GM10847 (cell line): ENCODE measurements around the gene NAA35.

ENCODE experiments used
- POLR2A ChIP-seq: IDR thresholded peaks from 2 replicates; pipeline ENCODE4 v1.6.1; 2011; ENCODE audit not compliant: insufficient read length; ENCODE audit errors: extremely low read depth

Gene NAA35

GRCh38 chr9:85941622-85941940, 635 bp downstream of the NAA35 start:
- TF ChIP-seq POLR2A: no peak

DNA sequence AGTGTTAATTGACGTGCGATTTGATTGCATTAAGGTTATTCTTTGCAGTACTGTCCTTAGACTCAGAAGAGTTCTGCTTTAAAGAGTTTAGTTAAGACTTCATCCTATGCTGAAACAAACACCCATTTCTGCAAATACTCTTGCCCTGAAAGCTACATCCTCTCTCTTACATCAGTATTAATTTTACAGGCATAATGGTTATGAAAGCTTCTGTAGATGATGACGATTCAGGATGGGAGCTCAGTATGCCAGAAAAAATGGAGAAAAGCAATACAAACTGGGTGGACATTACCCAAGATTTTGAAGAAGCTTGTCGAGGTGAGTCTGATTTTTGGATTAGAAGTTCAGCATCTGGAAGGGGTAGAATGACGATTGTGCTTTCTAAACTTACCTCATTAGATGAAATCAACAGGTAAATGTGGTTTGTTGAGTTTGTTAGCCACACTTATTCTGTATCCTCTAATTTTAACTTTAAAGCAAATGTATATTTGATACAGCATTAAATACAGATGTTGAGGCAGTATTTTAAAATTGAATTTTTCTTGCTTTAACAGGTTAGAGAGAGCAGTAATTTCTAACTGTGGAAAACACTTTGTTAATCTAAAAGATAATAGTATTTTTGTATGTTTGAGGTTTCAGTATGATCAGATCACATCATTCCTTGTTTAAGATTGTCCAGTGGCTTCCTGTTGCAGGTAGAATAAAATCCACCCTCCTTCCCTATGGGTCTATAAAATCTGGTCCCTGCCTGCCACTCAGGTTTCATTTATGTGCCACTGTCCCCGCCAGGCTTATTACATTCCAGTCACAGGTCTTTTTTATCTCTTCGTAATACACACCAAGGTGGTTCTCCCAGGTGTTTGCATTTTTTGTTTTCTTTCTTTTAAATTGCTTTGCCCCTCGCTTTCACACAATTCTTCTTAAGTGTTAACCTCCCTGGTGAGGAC, 1.3 kb downstream of the NAA35 start:
- TF ChIP-seq POLR2A: no peak

- no peak for TF ChIP-seq POLR2A
Observed at GRCh38 chr9:85942913-85943709, 2.2 kb downstream of the NAA35 start.

- no peak for TF ChIP-seq POLR2A
Observed at GRCh38 chr9:85943757-85944430, 2.9 kb downstream of the NAA35 start.

DNA sequence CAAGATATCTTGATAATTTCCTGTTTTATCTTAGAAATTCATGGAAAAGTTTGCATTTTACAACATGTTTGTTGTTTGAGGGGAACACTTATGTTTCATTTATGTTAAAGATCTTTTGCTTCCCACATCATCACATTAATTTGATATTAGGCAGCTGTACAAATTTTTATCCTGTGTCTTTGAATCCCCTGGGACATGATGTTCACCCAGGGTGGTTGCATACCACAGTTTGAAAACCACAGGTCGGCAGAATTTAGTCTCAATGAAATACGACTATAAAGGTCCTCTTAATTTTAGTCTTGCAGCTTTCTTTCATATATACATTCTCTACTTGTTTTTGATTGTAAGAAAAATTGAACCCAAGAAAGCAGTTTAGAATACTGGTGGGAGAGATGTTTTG, 3.7 kb downstream of the NAA35 start:
- TF ChIP-seq POLR2A: no peak

DNA sequence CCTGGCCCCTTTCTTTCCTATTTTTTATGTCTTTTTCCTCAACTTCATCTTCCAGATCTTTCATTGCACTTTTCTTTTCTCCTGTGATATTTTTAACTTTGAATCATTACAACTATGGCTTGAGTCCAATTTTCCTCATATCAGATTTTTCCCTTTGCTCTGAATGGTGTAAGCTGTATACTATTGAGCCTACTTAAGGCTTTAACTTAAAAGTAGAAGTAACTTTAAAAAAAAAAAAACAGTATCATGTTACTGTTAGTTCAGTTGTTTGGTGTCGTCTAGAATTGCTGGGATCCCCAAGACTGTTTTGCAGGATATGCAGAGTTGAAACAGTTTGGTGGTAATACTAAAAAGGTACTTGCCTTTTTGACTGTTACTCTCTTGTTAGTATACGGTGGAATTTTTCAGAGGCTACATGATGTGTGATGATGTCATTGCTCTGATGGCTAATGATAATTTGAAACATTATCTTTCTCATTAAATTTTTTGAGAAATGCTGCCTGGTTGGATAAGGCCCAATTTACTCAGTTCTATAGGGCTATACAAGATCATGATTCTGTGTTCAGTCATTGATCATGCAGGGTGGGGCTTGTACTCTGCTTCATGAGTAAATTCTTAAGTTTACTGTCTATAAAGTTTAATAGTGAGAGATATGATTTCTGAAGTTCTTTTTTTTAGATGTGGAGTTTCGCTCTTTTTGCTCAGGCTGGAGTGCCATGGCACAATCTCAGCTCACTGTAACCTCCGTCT, 8.8 kb downstream of the NAA35 start:
- TF ChIP-seq POLR2A: no peak

DNA sequence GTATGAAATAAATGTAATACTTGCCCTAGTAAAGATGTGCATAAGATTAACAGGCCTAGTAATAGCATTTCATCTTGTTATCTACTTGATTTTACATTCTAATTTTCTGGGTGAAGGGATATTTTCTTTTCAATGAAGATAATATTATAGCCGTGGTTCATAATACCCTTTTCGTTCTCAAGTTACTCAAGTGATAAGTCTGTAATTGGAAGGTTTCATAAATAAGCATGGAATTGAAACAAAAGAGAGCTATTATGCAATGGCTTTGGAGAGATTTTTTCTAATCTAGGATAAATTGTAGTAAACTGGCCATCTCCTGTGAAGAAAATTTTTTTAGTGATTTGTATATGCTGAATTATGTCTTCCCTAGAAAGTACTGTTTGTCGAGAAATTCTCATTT, 19.0 kb downstream of the NAA35 start:
- TF ChIP-seq POLR2A: no peak

DNA sequence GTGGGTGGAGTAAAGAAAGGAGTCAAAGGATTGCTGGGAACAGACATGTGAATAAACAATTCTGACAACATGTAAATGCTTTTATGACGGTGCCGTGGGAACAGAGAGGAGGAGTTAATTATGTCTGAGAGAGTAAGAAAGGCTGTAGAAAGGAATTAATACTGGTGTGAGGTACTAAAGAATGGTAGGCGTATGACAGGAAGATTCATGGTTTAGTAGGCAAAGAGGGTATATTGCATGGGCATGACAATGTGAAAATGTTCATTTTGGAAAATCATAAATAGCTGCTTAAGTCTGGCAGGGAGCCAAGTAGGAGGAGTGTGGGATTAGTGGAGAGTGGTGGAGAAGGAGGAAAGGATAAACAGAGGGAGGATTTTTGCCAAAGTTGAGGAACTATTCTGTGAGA, 19.7 kb downstream of the NAA35 start:
- no peak for TF ChIP-seq POLR2A

DNA sequence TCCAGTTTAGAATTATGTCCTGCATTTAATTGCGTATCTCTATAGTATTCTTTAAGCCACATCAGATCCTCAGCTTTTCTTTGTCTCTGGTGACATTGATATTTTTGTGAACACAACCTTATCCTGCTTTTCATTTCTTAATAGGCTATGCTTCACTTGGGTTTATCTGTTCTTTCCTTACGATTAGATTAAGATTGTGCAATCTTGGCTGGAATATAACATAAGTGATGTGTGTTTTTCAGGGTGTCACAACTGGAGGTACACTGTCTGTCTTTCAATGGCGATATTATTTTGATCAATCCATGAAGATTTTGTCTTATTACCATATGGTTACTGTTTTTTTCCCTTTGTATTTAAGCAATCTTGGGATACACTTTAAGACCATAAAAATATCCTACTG, 23.6 kb downstream of the NAA35 start:
- no peak for TF ChIP-seq POLR2A

- no peak for TF ChIP-seq POLR2A
Observed at GRCh38 chr9:85964949-85965348, 24.0 kb downstream of the NAA35 start.

DNA sequence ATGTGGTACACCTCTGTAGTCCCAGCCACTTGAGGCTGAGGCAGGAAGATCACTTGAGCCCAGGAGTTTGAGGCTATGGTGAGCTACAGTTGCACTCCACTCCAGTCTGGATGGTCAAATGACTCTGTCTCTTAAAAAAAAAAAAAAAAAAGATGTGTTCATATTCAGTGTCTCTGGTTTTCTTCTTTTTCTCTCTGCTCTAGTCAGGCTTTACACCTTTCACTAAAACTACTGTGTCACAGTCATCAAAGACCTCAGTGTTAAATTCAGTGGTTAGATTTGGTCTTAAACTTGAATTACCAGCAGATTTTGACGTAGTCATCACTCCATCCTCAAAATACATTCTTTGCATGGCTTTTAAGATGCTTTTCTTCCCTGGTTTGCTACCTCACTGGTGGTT, 28.8 kb downstream of the NAA35 start:
- no peak for TF ChIP-seq POLR2A

- TF ChIP-seq POLR2A: no peak
Observed at GRCh38 chr9:85971731-85972130, 30.8 kb downstream of the NAA35 start.

- TF ChIP-seq POLR2A: no peak
Observed at GRCh38 chr9:85973238-85973637, 32.3 kb downstream of the NAA35 start.

DNA sequence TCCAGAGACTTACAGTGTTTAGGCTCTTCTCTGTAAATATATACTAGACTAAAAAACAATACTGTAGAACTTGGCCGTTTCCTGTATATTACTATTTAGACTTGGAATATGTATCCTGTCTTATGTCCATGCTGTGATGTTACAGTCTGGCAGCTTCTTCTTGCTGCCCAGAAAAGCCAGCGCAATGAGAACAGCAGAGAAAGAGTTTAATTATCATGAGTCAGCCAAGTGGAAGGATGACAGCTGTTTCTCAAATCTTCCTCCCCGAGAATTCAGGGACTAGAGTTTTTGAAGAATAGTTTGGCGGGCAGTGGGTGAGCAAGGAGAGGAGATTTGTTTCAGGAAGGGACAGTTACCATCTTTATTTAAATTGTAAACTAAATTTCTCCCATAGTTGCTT, 37.5 kb downstream of the NAA35 start:
- TF ChIP-seq POLR2A: no peak

DNA sequence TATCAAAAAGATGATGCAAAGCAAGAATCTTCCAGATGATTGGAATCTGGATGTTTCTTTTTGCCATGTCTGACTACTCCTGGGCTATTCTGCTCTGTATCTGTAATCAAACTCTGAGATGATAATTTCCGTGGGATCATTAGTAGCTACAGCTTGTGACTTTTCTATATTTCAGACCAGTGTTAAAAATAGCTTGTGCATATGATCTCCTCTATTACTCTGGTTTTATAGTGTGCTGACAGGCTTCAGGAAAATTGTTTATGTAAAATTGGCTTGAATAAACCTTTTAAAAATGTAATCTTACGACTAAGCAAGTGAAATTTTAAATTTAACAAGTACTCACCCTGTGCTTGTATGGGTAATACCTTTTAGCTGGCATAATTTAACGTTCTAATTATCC, 40.4 kb downstream of the NAA35 start:
- no peak for TF ChIP-seq POLR2A

- no peak for TF ChIP-seq POLR2A
Observed at GRCh38 chr9:85984457-85984856, 43.5 kb downstream of the NAA35 start.

DNA sequence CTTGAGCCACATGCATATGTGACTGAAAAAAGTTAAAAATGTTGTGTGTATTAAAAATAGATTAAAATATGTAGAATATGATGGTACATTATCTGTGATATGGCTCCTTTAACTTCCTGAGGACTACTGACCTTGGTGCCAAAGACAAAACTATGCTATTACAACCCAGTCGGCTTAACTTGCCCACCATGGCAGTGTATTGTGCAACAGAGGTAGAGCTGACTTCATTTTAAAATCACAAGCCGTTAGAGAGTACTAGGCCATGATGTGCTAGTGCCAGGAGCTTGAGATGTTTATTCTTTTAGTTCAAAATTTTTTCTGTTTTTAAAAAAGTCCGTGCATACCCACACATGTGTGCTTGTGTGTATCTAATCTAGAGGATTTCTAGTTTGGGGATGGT, 46.3 kb downstream of the NAA35 start:
- TF ChIP-seq POLR2A: no peak
